NCI-H748 (cell line): ENCODE results near the gene ETS1.

Source experiments
- DNase-seq: peaks from one replicate; lab custom pipeline; 2025; ENCODE audit not compliant: unreplicated experiment; lab: John Stamatoyannopoulos, UW

Gene ETS1

DNA sequence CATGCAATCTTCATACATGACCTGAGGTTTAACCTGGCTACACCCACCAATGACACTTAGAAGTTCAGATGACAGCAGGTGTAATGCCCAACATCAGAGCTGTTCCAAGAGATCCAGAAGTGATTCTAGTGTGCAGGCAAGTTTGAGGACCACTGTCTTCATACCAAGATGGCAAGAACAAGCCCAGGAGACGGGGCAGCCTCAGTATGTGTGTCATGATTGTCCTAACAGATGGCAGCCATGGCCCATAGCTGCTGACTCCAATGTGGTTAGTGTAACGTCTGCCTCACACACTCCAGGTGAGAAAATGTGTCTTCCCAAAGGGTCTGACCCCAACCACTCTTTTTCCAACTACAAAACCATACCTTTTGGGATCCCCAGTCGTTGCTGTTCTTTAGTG, 97.3 kb downstream of the ETS1 start:
- no peak for DNase-seq

DNA sequence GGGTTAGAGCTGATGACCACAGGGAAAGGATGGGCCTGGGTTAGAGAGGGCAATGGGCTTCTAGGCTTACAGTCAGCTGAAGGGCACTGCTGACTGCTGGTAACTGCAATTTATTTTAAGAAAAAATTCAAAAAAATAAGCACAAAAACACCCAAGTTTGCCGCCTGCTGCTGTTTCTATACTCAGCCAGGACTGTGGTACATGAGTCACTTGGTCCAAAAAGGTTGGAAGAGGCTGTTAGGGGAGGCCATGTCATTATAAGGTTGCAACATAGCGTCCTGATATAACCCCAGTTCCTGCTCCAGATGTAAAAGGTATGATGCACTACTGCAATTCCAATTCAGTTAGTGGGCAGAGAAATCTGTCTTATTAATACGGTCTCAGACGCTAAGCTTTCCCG, 98.9 kb downstream of the ETS1 start:
- DNase-seq = no peak

DNA sequence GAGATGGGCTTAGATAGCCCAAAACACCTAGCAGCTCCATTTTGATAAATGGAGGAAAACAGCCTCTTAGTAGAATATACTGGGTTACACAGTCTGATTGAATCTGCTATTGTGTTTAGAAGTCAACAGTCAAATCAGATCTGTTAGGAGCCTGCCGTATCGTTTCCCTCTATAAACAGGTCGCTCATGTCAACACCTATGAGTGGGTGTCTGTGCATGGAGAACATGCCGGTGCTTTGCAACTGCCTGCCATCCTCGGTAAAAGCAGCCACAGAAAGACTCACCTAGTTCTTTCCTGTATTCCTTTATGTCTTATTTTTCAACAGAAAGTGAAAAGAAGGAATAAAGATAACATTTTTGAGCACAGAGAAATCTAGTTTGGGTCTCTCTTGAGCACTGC, 99.4 kb downstream of the ETS1 start:
- DNase-seq = no peak

DNA sequence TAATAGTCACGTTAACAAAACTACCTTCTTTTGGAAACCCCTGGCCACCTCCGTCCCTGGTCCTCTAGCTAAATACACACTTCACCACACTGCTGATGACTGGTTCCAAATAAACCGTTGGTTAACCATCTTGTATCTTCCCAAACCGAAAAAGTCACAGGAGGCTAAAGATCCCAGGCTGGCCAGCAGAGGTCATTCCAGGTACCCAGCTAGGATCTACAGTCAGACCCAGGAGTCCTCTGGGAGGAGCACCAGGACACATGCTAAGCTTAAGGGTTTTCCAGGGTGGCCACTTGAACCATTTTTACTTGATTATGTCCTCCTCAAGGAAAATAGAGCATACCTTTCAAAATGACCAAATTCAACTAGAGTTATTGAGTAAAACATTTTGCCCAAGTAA, 103.2 kb downstream of the ETS1 start:
- no peak for DNase-seq

DNA sequence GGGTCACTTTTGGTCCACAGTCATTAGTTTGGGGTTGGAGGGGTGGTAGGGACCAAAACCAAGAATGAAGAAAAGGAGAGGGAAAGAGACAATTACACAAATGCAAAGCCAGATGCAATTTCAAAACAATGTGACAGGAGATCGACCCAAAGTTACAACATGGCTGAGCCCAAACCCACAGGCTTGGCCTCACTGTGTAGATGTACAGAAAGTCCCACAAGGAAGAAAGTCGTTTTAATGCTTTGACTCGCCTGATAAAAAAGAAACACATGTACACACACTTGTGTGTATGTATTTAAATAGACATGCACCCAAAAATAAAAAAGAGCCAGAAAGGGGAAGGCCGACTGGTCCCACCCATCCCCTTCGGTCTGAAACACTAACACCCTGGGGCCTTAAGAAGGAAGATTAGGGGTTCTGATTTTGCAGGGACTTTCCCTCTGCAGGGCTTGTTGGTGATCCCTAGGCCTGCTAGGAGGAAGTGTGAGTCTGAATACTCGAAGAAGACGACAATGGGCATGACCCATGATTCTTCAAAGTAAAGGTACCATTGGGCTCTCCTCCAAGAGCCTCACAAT, 104.1 kb downstream of the ETS1 start:
- no peak for DNase-seq

DNA sequence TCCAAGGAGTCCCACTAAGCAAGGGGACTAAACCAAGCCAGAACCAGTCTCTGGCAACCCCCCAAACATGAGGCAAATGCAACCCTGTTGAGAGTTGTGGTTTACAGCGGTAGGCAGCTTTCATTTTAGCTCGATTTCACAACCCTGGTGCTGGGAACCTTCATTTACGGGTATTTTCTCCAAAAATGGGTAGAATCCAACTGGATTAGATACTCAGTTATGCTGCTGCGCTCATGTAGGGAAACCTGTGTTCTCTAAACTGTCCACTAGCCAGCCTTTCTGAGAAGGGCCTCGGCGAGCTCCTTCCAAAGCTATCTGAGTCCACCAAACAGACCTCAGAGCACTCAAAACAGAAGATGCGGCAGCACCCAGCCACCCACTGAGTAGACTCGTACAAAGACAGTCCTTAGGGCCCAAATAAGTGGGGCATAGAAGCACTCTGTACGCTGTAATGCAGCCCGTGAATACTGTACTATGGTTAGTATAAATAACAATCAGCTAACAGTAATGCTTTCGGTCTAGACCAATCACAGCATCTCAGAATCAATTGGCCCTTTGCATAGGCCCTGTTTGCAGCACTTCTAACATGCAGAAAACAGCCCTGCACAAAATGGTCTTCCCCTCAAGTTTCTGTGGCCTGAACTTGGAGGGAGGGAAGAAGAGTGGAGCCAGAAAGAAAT, 104.7 kb downstream of the ETS1 start:
- no peak for DNase-seq

DNA sequence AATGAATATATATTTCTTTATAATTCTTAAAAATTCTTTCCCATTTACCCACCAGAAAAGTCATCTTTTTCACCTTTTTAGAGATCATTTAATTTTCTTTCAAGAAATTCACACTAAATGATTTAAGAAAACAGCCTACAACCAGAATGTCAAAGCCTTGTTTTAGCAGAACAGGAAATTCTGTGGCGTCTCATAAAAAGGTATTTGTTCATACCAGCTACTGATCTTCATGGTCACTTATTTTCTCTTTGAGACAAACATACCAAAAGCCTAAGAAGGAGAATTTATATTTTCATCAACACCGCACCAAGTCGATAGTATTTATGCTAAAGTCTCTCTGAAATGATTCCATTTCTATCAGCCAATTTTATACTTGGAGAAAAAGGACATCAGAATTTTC, 105.3 kb downstream of the ETS1 start:
- DNase-seq = no peak

DNA sequence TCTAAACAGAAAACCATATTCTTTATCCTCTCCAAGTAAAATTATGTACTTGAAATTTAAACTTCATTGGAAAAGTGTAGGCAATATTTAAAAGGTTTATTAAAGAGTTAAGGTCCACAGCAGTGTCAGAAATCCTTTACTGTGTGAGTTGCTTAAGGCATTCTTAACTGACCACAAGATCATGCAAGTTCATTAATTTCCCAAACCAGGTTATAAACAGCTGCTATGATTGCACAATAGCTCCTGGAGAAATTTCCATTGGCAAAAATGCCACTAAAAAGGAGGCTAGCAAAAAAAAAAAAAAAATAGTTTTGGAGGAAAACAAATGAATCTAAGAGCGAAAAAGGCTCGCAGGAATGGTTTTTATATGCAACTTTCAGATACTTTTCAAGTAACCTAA, 106.2 kb downstream of the ETS1 start:
- no peak for DNase-seq

DNA sequence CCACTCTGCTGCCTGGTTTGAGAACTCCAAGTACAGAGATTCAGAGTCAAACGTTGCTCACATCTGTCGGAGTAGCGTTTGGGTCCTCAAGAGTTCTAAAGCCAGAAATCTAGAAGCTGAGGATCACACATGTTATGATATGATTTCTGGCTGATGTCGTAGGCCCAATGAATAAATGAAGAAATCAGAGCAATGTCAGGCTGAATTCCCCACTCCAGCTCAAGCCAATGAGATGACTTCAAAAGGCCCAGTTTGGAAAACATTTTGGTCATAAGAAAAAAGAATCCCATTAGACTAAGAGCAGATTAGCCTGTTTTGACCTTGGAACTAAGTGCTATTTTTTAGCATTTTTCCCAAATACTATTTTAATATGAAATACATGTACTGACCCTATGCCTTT, 106.7 kb downstream of the ETS1 start:
- no peak for DNase-seq

DNA sequence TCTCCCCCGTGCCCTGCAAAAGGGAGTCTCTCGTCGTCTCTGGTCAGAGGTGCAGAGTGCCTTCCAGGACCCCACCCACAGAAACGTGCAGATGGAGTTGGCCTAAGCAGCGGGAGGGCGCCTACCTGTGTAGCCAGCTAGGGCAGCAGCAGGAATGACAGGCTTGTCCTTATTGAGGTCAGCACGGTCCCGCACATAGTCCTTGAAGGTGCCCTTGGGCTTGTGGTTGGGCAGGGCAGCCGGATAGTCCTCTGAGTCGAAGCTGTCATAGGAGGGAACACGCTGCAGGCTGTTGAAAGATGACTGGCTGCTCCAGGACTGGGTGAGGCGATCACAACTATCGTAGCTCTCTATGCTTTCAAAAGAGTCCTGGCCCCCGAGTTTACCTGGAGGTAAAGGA, 107.3 kb downstream of the ETS1 start:
- DNase-seq = no peak

DNA sequence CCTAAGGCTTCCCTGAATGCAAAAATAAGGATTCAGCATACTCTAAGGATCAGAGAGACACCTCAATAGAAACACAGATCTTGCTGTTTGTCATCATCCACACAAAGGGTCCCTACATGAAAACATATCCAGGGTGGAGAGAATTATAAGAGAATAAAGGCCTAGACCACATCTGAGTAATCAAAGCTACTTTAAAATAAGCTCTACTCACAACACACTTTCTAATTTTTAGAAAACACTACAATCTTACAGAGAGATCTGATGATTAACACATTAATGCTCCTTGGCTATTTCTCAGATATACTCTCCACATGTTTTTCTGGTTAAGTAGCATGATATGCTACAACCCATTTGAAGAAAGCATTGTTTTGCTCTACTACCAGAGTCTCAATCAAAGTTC, 108.2 kb downstream of the ETS1 start:
- DNase-seq = no peak

DNA sequence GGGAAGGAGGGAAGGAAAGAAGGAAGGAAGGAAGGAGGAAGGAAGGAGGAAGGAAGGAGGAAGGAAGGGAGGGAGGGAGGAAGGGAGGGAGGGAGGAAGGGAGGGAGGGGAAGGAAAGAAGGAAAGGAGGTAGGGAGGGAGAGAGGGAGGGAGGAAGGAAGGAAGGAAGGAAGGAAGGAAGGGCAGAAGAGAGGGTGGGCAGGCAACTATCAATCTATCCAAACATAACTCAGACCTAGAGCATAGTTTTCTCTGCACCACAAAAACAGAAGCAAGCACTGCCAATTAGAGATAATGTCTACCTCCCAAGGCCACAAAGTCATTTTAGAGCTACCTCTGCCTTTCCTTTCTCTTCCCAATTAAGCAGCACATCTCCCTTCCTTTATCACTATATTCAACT, 109.1 kb downstream of the ETS1 start:
- DNase-seq = no peak

DNA sequence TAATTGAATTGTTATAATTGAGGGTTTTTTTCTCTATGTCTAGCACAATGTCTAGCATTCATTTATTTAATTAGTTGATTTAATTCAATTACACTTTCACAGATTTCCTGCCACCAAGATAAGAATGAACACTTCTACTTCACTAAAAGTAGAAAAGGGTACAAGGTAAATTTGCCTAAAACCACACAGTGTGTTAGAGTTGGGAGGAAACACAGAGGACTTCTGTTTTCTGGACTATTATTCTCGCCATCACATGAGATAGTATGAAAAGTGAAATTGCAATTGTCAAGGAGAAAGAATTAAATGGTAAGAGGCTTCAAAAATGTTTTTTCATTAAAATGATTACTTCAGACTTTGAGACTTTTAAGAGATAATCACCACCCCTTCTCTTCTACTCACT, 109.5 kb downstream of the ETS1 start:
- no peak for DNase-seq

DNA sequence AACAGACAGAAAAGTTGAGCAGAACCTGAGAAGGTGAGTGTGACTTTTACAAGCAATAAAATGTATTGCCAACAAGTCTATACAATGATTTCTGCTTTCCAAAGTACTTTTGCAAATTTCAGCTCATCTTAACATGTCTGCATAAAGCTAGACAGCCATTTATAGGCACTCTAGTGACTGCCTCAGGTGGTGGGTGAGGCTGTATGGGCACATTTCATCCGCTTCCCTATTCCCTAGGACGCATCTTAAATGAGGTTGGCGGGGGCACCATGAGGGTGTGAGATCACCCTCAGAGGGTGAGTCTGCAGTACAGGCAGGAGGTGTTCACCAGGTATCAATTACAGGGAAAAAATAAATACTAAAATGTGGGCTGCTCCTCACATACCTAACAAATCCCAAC, 110.1 kb downstream of the ETS1 start:
- DNase-seq = no peak

DNA sequence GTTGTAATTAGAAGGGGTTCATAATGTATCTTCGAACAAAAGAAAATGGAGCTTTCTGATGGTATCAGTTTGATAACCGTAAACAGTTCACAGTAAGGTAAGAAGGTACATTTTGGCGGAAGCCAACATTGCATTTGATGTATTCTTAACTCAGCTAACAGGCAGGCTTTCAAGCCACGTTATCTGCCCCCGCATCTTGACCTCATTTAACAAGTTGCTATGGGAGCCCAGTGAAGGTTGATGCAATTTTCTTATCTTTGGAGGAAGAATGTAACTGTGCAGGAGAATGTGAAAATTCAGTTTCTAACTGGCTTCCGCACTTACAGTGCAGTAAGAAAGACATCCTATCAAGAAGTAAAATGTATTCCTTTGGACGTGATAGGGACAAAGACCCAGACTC, 110.6 kb downstream of the ETS1 start:
- DNase-seq = no peak

DNA sequence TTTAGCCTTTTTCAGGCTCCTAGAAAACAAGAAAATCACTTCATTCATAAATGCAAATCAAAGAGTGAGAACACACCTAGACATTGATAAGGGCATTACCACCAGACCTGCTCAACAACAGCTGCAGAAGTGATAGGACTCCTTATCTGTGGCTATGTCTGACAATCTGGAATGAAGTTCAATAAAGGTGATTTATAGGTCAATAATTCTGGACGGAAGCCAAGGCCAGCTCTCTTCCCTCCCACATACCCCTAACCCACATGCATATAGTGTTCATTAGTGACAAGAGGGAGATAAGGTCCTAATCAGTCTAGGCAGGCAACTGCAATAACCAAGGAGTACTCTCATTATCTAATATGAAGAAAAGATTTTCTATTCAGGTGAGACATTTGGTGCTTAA, 111.3 kb downstream of the ETS1 start:
- DNase-seq = no peak

DNA sequence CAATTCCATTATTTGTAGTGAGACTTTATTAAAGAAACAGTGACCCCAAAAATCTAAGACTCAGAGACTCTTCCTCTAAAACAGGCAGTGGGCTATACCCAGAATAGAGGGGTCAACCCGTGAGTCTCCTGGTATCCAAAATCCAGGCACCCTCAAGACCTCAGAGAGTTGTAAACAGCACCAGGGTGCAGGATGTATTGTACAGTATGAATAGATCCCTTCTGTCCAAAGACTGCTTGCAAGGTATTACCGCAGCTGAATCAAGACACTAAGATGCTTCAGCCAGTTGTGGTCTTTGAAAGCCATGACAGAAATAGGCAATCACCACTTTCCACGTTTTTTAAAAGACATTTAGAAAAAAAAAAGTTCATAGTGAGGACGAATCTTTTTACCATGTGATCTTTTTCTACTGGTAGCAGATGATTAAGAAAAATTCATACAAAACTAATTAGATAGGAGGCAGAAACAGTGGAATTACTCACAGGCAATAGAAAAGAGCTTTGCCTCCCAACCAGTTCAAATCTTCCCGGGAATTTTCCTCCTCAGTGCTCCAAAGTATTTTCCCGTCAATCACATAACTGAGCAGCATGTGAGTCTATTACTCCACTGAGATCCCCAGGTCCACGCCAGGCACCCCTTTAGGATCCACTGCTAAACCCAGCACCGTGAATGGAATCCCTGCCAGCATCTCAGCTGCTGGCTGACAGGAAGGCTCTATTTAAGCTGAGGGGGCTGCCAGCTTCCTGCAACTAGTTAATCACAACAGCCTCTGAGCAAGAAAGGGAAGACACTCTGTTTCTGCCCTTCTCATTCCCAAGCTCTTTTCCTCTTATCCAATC, 113.1 kb downstream of the ETS1 start:
- no peak for DNase-seq

DNA sequence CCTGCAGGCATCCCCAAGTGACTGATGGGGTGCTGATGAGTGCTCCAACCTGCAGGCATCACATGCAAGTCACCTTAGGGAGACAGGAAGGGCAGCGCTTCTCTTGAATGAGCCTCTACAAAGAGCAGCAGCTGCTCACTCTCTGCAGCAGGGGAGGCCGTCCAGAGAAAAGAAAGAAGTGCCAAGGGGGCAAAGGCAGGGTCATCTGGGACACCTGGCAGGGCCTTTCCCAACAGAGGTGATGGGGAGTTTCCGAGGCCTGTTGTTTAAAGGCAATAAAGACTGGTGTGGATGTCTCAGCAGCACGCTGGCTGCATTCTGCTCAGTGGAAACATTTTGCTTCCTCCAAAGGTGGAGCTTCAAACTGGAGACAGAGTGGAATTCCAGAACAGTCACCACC, 113.7 kb downstream of the ETS1 start:
- DNase-seq = peak; percentile 17

DNA sequence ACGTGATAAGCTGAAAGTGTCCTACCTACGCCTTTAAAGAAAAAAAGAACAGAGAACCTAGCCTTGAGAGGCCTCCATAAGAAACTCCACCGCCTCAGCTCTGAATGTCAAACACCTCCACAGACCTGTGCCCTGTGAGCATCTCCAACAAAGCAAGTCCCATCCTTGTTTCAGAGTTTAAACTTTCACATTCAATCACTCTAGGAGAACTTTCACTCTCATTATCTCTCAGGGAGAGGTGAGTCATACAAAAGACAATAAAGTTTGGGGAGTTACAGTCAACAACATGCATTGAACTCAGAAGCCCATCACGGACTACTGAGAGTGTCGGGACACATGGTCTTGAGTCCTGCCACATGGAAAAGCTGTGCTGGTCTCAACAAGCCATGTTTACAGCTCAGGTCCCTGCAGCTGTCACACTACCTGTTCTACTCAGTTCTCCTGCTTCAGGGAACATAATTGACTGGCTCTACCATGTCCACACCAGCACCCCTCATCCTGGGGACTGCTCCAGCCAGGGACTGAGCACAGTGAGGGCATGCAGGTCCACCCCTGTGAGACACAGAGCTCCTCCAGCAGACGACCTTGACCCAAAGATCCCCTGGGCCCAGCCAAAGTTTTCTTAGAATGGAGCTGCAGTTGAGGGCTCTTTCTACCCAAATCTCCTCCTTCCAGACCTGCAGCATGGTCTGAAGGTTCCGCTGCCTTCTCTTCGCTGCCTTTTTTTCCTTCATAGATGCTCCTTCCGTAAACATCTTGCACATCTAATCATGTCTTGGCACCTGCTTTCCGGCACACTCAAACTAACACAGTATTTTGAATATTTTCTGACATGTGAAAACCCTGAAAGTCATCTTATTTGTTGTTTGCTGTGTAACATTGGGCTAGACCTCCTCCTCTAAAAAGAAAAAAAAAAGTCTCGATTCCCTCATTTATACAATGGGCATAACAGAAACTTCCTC, 114.9 kb downstream of the ETS1 start:
- DNase-seq = no peak

DNA sequence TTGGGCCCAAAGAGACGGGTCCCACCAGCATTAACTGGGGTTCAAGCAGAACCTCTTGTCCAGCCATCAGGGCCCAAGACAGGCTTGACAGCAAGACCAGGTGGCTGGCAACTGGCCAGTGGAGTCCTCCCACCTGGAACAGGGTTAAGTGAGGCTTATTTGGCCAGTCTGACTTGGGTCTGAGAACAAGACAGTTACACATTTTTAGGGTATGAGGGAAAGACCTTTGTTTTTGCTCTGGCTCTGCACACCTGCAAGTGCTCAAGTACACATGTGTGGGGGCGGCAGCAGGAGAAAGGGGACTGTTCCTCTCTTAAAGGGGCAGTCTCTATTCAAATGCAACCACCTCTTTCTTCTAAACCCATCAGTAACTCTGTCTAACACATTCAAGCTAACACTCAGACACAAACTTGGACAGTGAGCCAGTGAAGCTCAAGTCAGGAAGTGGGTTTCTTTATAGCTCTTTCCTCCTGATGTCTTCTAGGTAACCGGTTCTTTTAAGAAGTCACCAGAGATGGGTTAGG, 116.2 kb downstream of the ETS1 start:
- DNase-seq = peak; percentile 7

DNA sequence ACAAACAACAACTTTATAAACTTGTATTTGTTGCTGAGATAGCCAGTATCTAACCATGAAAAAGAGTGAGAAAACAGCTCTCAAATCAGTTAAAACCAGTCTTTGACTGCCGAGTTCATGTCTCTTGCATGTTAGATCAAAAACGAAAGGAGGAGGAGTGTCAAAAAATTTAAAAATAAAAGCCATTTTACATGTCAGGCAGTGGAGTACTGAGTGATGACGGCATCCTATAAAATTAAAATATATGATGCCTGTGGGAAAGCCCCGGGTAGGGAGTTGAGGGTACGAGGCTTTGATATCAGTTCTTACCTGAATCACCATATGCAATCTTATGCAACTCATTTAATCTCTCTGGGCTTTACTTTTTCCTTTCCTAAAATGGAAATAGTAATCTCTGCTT, 117.3 kb downstream of the ETS1 start:
- DNase-seq = no peak
